Measurements from ENCODE around the gene MT4.

The MT4 gene

DNA sequence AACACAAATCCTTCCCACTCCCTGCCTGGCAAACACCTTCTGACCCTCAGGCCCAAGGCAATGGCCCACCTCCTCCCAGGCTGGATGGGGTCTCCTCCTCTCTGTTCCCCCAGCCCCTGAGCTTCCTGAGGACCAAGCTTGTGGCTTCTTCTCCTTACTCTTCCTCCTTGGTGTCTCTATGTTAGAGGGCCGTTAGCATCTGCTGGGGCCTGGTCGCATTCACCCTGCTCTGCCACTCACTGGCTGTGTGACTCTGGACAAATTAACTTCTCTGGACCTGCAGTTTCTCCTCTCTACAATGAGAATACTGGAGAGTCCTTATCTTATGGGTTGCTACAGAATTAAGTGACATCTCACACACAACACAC lies 42.8 kb downstream of the MT4 start:
- peaks cover 15% of the 10 kb centered on the region for H3K4me1 ChIP-seq
- no peaks in the 10 kb centered on the region for H3K79me2 ChIP-seq
- no peak overlapping the region for H3K9ac ChIP-seq
- peak overlapping the region; percentile 60 for H3K4me3 ChIP-seq (ENCODE audit: low read depth, low read length)
- no peaks in the 10 kb centered on the region for H3K27me3 ChIP-seq (ENCODE audit: control insufficient read depth, insufficient read depth, low read length)
- no peaks in the 10 kb centered on the region for H3K9me3 ChIP-seq (ENCODE audit: control insufficient read depth, low read length)
- no peak overlapping the region for H2AFZ ChIP-seq
- no peaks in the 10 kb centered on the region for H3K36me3 ChIP-seq (ENCODE audit: control insufficient read depth, insufficient read depth, low read length)
- peak overlapping the region; percentile 84 for H3K4me2 ChIP-seq (ENCODE audit: low read length)
- TF ChIP-seq, protein P1, sequence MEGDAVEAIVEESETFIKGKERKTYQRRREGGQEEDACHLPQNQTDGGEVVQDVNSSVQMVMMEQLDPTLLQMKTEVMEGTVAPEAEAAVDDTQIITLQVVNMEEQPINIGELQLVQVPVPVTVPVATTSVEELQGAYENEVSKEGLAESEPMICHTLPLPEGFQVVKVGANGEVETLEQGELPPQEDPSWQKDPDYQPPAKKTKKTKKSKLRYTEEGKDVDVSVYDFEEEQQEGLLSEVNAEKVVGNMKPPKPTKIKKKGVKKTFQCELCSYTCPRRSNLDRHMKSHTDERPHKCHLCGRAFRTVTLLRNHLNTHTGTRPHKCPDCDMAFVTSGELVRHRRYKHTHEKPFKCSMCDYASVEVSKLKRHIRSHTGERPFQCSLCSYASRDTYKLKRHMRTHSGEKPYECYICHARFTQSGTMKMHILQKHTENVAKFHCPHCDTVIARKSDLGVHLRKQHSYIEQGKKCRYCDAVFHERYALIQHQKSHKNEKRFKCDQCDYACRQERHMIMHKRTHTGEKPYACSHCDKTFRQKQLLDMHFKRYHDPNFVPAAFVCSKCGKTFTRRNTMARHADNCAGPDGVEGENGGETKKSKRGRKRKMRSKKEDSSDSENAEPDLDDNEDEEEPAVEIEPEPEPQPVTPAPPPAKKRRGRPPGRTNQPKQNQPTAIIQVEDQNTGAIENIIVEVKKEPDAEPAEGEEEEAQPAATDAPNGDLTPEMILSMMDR (IDR thresholded peaks at IDR 0.05), result no peak
- peak overlapping the region; percentile 90 for H3K27ac ChIP-seq

DNA sequence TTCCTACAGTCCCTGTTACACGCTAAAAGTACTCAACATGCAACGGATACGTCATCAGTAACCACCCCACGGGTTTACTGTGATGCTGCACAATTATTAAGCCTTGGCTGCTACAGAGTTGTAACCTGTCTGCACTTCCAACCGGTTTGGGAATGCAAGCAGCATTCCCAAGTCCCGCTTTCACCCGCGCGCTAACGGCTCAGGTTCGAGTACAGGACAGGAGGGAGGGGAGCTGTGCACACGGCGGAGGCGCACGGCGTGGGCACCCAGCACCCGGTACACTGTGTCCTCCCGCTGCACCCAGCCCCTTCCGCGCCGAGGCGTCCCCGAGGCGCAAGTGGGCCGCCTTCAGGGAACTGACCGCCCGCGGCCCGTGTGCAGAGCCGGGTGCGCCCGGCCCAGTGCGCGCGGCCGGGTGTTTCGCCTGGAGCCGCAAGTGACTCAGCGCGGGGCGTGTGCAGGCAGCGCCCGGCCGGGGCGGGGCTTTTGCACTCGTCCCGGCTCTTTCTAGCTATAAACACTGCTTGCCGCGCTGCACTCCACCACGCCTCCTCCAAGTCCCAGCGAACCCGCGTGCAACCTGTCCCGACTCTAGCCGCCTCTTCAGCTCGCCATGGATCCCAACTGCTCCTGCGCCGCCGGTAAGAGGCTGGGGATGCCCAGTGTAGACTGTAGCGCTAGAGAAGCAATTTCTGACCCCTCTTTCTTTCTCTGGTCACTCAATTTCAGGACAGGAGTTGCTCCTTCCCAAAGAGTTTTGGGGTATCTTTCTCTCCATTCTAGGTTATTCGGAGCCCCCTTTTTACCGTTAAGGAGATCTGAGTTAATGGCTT lies 43.4 kb downstream of the MT4 start, which contains the start of gene MT2A:
Gene MT2A (plus strand): TSS at position 542 of the 833 bp plus-strand sequence. CDS start 72 bp downstream, at position 614.
- H3K9ac ChIP-seq, result no peak within 1 kb of the TSS
- TF ChIP-seq, protein P1 (IDR thresholded peaks at IDR 0.05), result no peak
- H3K27me3 ChIP-seq (ENCODE audit: control insufficient read depth, insufficient read depth, low read length), result no peaks in the 10 kb centered on the region
- peak within 1 kb of the TSS; percentile 60 for H3K4me3 ChIP-seq (ENCODE audit: low read depth, low read length)
- peak within 1 kb of the TSS; percentile 84 for H3K4me2 ChIP-seq (ENCODE audit: low read length)
- H2AFZ ChIP-seq, result peak within 1 kb of the TSS; percentile 46
- H3K4me1 ChIP-seq, result peaks cover 15% of the 10 kb centered on the region
- peak within 1 kb of the TSS; percentile 90 for H3K27ac ChIP-seq
- H3K79me2 ChIP-seq, result no peaks in the 10 kb centered on the region
- no peaks in the 10 kb centered on the region for H3K36me3 ChIP-seq (ENCODE audit: control insufficient read depth, insufficient read depth, low read length)
- no peaks in the 10 kb centered on the region for H3K9me3 ChIP-seq (ENCODE audit: control insufficient read depth, low read length)

DNA sequence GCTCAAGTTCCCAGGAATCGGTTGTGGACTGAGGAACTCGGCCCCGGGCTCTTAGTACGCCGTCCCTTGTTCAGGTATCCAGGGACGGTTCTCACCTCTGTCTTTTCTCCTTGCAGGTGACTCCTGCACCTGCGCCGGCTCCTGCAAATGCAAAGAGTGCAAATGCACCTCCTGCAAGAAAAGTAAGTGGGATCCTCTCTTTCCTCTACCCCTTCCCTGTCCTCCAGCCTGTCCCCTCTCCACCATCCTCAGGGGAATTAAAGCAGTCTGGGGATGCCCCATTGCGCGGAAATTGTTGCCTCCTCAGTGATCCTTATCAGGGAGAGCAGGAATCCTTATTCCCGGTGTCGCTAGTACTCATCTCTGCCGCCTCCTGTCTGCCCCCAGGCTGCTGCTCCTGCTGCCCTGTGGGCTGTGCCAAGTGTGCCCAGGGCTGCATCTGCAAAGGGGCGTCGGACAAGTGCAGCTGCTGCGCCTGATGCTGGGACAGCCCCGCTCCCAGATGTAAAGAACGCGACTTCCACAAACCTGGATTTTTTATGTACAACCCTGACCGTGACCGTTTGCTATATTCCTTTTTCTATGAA lies 44.1 kb downstream of the MT4 start:
- Histone ChIP-seq H3K36me3 (ENCODE audit: control insufficient read depth, insufficient read depth, low read length) (no peaks in the 10 kb centered on the region), H3K4me2 (ENCODE audit: low read length) (peak overlapping the region; percentile 84), H3K9me3 (ENCODE audit: control insufficient read depth, low read length) (no peaks in the 10 kb centered on the region), H3K9ac (no peak overlapping the region), H3K27ac (peak overlapping the region; percentile 71), H3K27me3 (ENCODE audit: control insufficient read depth, insufficient read depth, low read length) (no peaks in the 10 kb centered on the region), H3K4me1 (peaks cover 15% of the 10 kb centered on the region), H3K4me3 (ENCODE audit: low read depth, low read length) (peak overlapping the region; percentile 60), H2AFZ (peak overlapping the region; percentile 46), H3K79me2 (no peaks in the 10 kb centered on the region)
- TF ChIP-seq, protein P1 (IDR thresholded peaks at IDR 0.05), result no peak

DNA sequence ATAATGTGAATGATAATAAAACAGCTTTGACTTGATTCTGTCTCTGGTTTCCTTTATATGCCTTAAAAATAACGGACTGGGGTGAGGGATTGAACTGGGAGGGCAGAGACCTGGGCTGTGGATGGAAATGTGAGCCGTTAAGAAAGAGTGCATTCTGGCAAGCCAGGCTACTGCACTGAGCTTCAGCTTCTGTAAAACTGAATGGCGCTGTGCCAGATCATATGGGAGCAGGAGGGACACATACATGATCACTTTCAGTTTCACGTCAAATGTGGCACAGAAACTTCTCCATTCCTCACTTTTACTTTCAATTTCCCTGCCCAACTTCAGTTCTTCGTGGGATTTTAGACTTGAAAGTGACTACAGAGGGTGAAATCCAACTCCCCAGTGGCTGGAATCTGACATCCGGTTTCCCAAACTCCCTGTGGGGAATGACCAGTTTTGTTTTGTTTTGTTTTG lies 44.6 kb downstream of the MT4 start:
- H3K36me3 ChIP-seq (ENCODE audit: control insufficient read depth, insufficient read depth, low read length), result no peaks in the 10 kb centered on the region
- no peak overlapping the region for H3K9ac ChIP-seq
- TF ChIP-seq, protein P1 (IDR thresholded peaks at IDR 0.05), result no peak
- peak overlapping the region; percentile 60 for H3K4me3 ChIP-seq (ENCODE audit: low read depth, low read length)
- H3K27me3 ChIP-seq (ENCODE audit: control insufficient read depth, insufficient read depth, low read length), result no peaks in the 10 kb centered on the region
- peak overlapping the region; percentile 71 for H3K27ac ChIP-seq
- H3K9me3 ChIP-seq (ENCODE audit: control insufficient read depth, low read length), result no peaks in the 10 kb centered on the region
- peak overlapping the region; percentile 46 for H2AFZ ChIP-seq
- no peaks in the 10 kb centered on the region for H3K79me2 ChIP-seq
- peaks cover 15% of the 10 kb centered on the region for H3K4me1 ChIP-seq
- peak overlapping the region; percentile 84 for H3K4me2 ChIP-seq (ENCODE audit: low read length)
